HG02884 (cell line): ENCODE data around the gene HDAC11.

Experiments used
- ATAC-seq: cut with Tn5 transposase; IDR thresholded peaks from one replicate; pipeline ENCODE4 v1.9.1; 2021; ENCODE audit warnings: mild to moderate bottlenecking, moderate library complexity; ENCODE audit not compliant: unreplicated experiment

HDAC11 gene

DNA sequence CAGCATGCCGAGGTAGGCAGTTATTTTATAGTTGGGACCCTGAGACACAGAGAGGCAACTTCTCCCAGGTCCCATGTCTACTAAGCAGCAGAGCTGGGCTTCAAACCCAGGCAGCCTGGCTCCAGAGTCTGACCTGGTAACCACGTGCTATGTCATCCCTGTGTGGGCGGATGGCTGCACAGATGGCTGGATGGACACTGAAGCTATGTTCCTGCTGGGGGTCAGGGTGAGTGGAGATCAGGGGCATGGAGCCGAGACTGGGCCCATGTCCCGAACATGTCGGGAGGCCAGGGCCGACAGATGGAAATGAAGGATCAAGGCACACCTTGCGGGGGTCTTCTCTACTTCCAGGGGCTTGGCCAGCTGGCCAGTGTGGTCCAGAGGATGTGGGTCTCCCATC, 59.6 kb downstream of the HDAC11 start:
- ATAC-seq: no peak

- ATAC-seq: no peak
These were observed 60.3 kb downstream of the HDAC11 start for GRCh38 chr3:13540297-13540995.

DNA sequence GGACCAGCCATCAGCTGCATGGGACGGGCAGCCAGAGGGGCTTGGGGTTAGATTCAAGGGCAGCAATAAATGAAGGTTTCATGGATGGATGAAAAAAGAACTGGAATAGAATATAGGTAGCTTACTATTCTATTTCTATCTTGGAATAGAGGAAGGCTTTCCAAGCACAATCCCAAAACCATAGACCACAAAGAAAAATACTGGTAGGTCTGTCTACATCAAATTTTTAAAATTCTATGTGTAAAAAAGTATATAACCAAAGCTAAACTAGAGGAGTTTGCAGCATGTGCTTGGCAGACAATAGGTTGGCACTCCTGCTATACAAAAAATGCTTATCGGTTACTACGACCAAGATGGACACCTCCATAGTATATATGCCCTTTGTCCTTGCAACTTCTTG, 61.6 kb downstream of the HDAC11 start:
- no peak for ATAC-seq

DNA sequence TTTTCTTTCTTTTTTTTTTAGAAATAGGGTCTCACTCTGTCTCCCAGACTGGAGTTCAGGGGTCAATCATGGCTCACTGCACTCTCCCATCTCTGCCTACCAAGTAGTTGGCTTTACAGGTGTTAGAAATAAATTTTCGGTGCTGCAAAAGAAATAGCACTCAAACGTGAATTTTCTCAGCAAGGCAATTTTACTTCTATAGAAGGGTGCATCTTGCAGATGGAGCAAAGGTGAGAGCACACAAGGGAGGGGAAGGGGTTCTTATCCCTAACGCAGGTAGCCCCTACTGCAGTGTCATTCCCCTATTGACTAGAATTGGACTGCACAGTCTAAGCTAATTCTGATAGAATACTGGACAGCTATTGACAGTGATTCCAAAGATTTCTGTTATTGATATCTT, 62.0 kb downstream of the HDAC11 start:
- no peak for ATAC-seq

DNA sequence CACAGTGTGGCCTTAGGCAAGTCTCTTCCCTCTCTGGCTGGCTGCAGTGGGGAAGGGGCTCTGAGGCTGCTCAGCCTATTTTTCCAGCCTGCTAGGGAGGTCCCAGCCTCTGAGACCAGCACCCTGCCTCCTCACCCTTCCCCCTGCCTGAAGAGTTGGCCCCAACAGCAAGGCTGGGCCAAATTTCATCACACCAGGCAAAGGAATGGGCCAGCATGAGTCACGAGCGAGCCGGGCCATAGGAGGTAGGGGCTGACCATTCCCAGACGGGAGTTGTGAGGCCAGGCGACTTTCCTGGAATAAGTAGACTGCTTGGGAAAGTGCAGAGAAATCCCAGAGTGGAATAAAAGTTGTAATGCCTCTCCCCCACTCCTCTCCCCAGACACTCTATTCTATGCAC, 63.1 kb downstream of the HDAC11 start:
- ATAC-seq: no peak

- no peak for ATAC-seq
These were observed 64.3 kb downstream of the HDAC11 start for GRCh38 chr3:13544293-13544831.

DNA sequence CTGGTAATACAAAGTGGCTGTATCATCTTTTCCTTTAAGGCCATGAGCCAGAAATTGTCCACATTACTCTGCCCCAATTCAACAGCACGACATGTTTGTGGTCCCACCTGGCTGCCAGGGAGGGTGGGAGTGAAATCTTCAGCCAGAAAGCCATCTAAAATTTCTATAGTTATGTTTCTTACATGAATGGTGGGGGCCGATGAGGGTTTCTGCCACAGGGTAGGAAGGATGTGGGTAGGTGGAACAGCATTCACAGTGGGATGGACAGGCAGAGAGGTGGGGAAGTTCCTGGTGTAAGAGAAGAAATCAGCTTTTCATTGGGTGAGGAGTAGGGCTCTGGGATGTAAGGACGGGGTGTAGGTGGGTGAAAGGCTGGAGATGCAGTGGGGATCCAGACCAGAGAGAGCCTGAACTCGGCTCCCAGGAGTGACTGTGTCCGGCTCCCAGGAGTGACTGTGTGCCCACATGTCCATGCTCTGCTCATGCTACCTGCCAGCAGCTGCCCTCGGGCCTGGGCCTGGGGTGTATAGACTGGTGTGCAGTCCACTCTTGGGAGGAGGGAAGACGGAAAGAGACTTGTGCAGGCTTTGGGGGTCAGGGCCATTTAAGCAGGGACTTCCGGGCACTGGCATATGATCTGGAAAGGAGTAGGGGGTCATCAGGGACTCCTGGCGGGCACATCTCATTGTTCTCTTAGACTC, 65.0 kb downstream of the HDAC11 start:
- no peak for ATAC-seq

DNA sequence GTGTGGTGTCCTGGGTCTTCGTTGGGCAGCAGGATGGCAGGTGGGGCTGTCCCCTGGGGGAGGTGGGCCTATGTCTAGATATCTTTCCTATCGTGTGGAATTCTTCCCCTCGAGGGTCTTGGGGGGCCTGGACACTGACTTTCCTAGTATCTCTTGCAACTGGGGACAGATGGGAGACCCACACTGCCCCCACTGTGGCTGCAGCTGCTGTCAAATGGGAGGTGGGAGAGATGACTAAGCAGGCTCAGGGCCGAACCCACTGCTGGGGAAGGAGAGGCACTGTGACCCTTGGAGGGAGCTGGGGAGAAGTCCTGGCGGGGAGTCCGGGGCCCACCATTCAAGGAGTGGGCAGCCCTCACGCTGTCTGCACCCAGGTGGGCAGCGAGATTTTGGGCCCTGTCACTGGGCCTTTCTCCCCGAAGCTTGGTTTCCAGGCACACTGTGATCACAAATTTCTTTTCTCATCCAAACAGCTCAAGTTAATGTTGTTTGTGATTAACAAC, 65.9 kb downstream of the HDAC11 start:
- no peak for ATAC-seq

GRCh38 chr3:13546667-13547171, 66.6 kb downstream of the HDAC11 start:
- no peak for ATAC-seq

DNA sequence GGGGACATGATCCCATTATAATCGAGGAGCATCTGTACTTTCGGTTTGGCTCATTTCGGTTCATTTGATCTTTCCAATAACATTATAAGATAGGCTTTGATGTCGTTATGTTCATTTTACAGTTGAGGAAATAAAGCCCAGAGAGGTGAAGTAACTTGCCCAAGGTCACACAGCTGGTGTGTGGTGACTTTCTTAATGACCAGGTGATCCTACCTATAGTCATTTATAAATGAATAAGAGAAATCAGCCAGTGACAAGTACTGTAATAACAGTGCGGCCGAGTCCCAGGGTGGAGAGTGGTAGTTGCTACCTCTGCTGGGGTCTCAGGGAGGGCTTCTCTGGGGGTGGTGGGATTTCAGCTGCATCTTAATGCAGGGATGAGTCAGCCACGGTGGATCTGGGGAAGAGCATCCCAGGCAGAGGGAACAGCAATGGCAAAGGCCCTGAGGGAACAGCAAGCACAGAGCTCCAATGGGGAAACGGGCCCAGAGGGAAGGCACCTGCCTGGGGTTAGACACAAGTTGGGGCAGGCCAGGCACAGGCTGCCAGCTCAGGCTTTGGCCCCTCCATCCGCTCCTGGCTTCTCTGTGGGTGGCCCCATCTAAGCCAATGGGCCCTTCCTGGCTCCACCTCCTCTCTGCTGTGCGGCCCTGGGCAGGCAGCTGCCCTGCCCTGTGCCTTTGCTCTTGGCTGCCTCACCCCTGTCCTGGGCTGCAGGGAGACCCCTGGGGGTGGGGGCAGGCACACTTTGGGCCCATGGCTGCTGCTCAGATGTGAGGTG, 67.7 kb downstream of the HDAC11 start:
- ATAC-seq: no peak

- ATAC-seq: no peak
These were observed 68.9 kb downstream of the HDAC11 start, which contains the start of gene FBLN2 for GRCh38 chr3:13548696-13549622. Gene FBLN2 (plus strand): TSS chr3:13549125. CDS start chr3:13570356, 21,231 bp downstream.

DNA sequence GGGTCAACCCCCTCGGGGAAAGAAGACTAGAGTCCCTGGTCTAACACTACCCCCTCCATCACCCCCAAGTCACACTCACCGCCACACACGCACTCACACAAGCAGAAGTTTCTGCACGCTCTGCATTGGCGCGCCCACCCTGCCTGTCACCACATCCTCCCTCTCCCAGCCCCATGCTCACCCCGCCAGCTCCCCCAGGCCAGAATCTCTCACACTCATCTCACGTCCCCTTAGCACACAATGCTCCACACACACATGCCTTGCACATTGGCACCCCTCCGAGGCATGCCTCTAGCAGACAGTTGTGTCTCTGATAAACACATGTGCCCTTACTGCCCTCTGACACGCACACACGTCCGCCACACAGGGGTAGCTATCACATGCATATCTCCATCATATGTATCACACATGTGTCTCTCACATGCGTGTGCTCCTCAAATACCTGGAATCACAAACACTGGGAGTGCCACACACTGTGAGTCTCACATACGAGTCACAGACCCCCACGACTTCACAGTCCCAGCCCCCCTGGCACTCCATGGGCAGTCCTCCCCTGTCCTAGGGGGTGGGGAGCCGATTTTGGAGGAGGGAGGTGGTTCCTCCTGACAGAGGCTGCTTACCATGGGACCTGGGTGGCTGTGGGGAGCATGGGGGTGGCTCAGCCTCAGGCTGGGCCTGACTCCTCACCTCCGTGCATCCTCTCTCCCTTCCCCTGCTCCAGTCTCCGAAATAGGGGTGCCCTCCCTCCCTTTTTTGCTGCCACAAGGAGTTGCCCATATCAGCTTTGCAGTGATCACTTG, 69.7 kb downstream of the HDAC11 start:
- ATAC-seq: no peak

DNA sequence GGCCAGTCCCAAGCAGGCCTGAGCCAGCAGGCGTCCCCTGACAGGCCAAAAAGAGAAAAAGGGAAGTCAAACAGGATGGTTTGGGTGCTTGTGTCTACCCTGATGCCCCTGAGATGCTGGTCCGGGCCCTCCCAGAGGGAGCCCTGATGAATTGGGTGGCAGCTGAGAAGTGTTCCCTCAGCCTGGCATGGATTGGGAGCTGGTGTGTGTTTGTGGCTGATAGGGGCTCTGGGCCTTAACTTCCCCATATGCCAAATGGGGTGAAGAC, 70.3 kb downstream of the HDAC11 start:
- no peak for ATAC-seq

GRCh38 chr3:13550791-13551360, 70.8 kb downstream of the HDAC11 start:
- ATAC-seq: no peak

- no peak for ATAC-seq
These were observed 72.9 kb downstream of the HDAC11 start for GRCh38 chr3:13552857-13553652.

DNA sequence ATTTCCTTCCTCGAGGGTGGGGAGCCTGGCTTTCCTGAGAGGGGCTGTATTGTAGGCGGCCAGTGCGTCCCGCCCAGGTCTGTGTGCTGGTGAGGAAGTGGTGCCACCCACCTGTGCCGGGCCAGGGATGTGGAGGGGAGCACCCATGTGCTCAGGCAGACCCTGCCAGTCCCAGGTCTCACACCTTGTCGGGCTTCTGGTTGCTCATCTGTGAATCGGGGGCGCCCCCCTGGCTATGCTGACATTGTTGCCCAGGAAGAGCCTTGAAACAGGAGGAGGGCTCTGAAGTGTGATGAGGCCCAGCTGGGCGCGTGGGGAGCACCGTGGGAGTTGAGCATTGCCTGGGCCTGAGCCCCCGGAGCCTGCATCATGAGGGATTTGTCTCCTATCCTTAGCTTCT, 73.6 kb downstream of the HDAC11 start:
- ATAC-seq: no peak

GRCh38 chr3:13555753-13556152, 75.6 kb downstream of the HDAC11 start:
- no peak for ATAC-seq
